HG03520 (cell line): ENCODE results near the gene EPB41L1.

Experiments used
- ATAC-seq: cut with Tn5 transposase; IDR thresholded peaks from one replicate; pipeline ENCODE4 v1.9.1; 2021; ENCODE audit warnings: mild to moderate bottlenecking, moderate library complexity; ENCODE audit not compliant: unreplicated experiment

The EPB41L1 gene

GRCh38 chr20:36154700-36155628, at the start of gene EPB41L1:
EPB41L1 (plus strand) TSS chr20:36154740; CDS start chr20:36173778, 19,038 bp downstream.
- ATAC-seq, result no peak

GRCh38 chr20:36104856-36105255, 49.7 kb upstream of the EPB41L1 start:
- no peak for ATAC-seq

GRCh38 chr20:36105711-36106226, 48.8 kb upstream of the EPB41L1 start:
- no peak for ATAC-seq

DNA sequence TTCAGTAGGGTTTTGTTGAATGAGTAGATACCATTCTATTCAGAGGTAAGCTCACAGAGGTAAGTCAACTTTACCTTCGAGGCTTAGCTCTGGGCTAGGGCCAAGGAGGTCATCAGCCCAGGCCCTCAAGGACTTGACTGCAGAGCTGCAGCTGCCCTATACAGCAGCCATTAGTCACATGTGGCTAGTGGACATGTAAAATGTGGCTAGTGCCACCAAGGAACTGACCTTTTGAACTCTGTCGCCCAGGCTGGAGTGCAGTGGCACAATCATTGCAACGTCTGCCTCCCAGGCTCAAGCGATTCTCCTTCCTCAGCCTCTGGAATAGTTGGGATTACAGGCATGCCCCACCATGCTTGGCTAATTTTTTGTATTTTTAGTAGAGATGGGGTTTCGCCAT, 47.9 kb upstream of the EPB41L1 start:
- ATAC-seq, result no peak

DNA sequence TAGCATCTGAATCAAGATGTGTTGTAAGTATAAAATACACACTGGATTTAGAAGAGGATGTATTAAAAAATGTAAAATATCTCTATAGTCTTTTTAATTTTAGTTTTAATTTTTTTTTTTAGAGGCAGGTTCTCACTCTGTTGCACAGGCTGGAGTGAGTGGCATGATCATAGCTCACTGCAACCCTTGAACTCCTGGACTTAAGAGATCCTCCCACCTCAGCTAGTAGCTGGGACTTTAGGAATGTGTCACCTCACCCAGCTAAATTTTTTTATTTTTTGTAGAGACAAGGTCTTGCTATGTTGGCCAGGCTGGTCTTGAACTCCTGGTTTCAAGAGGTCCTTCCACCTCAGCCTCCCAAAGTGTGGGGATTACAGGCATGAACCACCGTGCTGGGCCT, 46.7 kb upstream of the EPB41L1 start:
- no peak for ATAC-seq

GRCh38 chr20:36109251-36109947, 45.1 kb upstream of the EPB41L1 start:
- no peak for ATAC-seq

GRCh38 chr20:36110994-36111393, 43.5 kb upstream of the EPB41L1 start:
- ATAC-seq, result no peak

GRCh38 chr20:36112112-36112511, 42.4 kb upstream of the EPB41L1 start:
- ATAC-seq, result no peak

- ATAC-seq, result no peak
Measured at GRCh38 chr20:36113036-36113435, 41.5 kb upstream of the EPB41L1 start.

DNA sequence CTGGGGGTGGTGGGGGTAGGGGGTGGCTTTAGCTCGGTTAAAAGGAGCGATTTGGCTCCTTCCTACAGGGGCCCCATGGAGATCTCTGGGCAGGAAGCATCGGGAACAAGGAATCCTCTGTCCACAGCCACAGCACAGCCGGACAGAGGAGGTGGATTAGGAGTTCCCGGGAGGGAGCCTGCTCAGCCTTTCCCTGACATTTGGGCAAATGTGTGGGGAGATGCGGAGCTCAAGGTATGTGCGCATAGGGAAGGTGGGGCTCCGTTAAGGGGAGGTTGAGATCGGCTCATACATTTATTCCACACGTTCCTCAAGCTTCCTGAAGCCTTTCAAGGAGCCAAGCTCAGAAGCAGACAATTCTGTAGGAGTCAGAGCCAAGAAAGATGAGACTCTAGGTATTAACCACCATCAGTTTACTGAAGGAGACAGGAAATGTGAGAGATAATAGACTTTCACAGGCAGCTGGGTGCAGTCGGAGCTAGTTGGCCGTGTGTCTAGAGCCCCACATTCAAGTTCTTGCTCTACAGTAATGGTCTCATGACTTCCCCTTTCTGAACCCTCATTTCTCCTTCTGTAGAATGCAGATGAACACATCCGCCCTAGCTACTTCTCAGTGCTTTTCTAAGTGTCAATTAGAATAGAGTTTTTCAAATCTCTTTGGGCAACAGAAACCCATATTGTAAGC, 40.8 kb upstream of the EPB41L1 start:
- no peak for ATAC-seq

- ATAC-seq, result no peak
Measured at GRCh38 chr20:36114707-36115106, 39.8 kb upstream of the EPB41L1 start.

DNA sequence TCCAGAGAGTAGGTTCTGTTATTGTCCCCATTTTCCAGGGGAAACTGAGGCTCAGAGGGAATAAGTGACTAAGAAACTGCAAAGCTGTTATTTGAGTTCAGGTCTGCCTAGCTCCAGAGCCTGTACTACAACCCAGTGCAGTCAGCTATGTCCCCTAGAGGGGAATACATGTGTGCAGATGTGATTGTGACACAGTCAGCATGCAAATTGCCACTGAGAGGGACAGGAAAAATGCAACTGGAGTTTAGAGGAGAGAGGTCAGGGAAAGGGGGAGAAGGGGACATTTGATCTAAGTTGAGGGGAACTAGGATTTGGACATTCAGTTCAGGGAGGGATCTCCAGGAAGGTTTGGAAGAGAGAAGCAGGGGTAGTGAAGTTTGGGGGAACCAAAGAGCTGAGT, 38.6 kb upstream of the EPB41L1 start:
- no peak for ATAC-seq

DNA sequence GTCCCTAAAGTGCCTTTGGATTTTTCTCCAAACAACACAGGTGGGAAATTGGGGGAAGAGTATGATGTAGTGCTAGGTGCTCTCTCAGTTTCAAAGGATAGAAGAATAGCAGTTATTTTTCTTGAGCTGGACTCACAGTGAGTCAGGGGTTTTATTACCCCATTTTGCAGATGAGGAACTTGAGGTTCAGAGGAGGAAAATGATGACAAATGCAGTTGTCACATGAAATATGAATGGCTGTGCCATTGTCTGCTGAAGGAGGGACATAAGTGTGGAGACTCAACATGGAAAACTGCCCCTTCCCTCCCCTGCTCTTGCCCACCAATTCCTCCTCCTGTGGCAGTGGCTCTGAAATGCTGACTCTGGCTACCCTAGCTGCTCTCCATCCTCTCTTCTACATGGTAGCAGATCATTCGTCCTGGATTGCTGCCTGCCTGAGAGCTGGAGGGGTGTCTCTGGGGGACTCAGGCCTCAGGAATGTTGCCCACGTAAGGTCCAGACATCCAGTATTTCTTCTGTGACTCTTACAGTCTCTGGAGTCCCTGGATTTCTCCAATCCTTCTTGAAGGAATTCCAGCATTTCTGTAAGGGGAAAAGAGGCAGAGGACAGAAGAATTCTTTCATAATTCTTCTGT, 37.6 kb upstream of the EPB41L1 start:
- ATAC-seq, result no peak

- ATAC-seq, result no peak
Measured at GRCh38 chr20:36117638-36118037, 36.9 kb upstream of the EPB41L1 start.

GRCh38 chr20:36118371-36118770, 36.2 kb upstream of the EPB41L1 start:
- no peak for ATAC-seq

GRCh38 chr20:36119537-36119936, 35.0 kb upstream of the EPB41L1 start:
- ATAC-seq, result no peak

- no peak for ATAC-seq
Measured at GRCh38 chr20:36120241-36120640, 34.3 kb upstream of the EPB41L1 start.

DNA sequence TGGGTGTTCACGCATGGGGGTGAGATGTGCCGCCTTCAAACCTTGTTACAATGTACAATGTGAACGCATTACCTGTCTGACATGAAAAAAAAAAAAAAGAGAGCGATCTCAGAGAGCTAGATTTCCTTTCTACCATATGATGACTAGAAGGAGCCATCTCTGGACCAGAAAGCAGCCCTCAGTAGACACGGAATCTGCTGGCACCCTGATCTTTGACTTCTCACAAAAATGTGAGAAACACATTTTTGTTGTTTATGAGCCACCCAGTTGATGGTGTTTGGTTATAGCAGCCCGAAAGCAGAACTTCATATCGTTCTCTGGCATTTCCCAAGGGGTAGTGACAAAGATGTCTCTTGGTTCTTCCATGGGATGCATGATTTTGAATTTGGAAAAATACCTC, 33.5 kb upstream of the EPB41L1 start:
- no peak for ATAC-seq

GRCh38 chr20:36121981-36122930, 32.3 kb upstream of the EPB41L1 start:
- no peak for ATAC-seq

GRCh38 chr20:36122931-36123288, 31.6 kb upstream of the EPB41L1 start:
- no peak for ATAC-seq
